CD4-positive, alpha-beta T cell treated with Interleukin-6 for 4 hours (primary cell): ENCODE data around the gene SPRTN.
"Not testable (repeated sequence)": the region's sequence is repeated elsewhere in the genome, so short reads cannot be mapped to it uniquely, and the experiment has no call there.

Experiments
- DNase-seq: peaks from one replicate; pipeline ENCODE4 v3.0.0-alpha.2; 2020; ENCODE audit warnings: mixed read lengths

Gene SPRTN

GRCh38 chr1:231337043-231337471 lies 1.0 kb upstream of the SPRTN start:
- no peak for DNase-seq

GRCh38 chr1:231337472-231338269 lies 422 bp upstream of the SPRTN start, which contains the start of gene EXOC8:
Gene EXOC8, minus strand, starts transcription at chr1:231337852. Its CDS starts 107 bp downstream, at chr1:231337745.
- peak; percentile 96 for DNase-seq

DNA sequence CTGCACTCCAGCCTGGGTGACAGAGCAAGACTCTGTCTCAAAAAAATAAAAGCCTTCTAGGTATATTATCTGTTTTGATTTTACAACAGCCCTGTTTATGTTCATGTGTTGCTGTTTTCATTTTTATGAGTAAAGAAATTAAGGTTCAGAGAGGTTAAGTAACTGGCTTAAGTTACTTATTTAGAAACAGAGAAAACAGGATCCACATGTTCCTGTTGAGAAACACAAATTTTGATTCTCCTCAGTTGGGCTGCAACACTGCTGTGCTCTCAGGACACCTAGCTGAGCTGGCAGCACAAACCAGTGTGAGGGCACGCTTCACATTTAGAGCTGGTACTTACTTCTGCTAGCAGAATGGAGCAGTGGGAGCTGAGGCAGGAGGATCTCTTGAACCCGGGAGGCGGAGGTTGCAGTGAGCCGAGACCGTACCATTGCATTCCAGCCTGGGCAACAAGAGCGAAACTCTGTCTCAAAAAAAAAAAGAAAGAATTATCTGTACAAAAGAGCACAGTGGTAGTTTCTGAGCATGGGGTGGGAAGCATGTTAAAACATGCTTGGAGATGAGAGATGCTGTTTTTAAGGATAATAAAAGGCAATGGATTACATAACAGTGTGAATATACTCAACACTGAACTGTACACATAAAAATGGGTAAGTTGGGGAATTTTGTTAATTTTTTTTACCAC lies 2.4 kb downstream of the SPRTN start:
- no peak for DNase-seq

DNA sequence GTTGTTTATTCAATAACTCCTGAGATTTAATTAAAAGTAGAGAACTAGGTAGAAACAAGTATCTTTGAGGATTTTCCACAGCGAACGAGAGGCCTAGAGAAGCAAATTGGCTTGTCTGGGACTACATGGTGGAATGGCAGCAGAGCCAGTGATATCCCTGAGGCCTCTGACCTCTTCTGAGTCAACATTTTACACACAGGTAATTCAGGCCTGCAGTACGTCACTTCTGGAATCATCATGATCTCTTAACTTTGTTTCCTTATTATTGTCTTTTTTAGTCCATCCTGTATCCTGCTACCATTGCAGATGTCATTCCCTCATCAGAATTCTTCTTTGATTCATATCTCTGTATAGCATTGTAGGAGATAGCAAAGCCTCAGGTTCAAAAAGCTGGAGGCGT lies 9.9 kb downstream of the SPRTN start:
- no peak for DNase-seq

DNA sequence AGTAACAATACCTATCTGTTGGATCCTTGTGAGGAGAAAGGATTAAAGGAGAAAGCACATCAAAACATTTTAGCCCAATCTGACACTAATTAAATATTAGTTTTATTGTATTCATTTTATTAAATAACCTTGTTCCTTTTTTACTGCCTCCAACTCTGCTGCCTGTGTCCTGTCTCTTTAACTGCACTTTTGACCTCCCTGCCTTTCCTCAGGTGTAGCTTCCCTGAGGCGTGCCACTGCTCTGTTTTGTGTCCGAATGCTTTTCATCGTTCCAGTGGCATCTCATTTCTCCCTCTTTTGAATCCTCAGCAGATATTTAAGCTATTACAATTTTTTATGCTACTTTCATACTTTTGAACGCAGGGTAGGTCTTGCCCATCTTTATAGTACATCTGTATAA lies 10.3 kb downstream of the SPRTN start:
- DNase-seq = no peak

GRCh38 chr1:231348856-231349255 lies 10.8 kb downstream of the SPRTN start:
- DNase-seq = not testable (repeated sequence)

DNA sequence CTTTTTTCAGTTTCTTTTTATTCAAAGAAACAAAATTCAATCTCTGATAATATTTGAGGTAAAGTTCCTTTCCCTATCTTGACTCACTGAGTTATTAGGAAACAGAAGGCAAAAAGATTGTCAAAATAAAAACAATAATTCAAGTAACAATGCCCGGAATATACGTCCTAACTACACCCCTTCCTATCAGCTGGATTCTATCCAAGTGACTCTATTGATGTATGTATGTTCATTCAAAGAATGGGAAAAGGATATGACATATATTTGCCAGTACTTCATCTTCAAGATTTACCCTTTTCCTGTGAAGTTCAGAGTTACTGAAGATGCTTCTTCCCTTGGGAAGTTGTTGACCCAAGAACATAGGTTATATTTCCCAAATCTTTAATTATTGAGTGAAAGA lies 13.7 kb downstream of the SPRTN start:
- DNase-seq = no peak

GRCh38 chr1:231353086-231353485 lies 15.0 kb downstream of the SPRTN start:
- DNase-seq = no peak

- no peak for DNase-seq
Measured at GRCh38 chr1:231354330-231355020, 16.4 kb downstream of the SPRTN start.

- DNase-seq = no peak
Measured at GRCh38 chr1:231355171-231355570, 17.1 kb downstream of the SPRTN start.

GRCh38 chr1:231357187-231357772 lies 19.2 kb downstream of the SPRTN start:
- DNase-seq = no peak

DNA sequence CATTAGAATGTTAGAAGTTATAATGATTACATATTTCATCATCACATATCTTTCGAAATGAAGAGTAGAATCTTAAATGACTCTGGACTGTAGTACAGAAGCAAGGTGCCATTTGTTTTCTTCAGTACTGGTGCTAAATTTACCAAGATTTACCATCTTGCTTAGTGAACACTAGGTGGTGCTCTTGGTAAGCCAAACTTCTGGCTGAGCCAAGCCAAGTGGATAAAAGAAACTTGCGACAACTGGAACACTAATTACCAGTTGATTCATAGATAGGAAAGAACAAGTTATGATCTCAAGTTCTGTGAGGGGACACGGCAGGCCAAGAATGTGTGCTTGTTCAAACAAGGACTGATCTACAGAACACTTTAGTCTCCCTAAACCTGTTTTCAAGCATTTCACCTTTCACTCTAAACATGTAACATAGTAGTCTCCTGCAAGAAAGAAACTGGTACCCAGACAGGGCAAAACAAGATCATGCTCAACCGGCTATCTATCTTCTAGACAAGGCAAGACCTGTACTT lies 19.8 kb downstream of the SPRTN start:
- peak; percentile 45 for DNase-seq

- DNase-seq = no peak
Measured at GRCh38 chr1:231359113-231359512, 21.0 kb downstream of the SPRTN start.

GRCh38 chr1:231362325-231362724 lies 24.2 kb downstream of the SPRTN start:
- no peak for DNase-seq

GRCh38 chr1:231363624-231364023 lies 25.5 kb downstream of the SPRTN start:
- DNase-seq = no peak

DNA sequence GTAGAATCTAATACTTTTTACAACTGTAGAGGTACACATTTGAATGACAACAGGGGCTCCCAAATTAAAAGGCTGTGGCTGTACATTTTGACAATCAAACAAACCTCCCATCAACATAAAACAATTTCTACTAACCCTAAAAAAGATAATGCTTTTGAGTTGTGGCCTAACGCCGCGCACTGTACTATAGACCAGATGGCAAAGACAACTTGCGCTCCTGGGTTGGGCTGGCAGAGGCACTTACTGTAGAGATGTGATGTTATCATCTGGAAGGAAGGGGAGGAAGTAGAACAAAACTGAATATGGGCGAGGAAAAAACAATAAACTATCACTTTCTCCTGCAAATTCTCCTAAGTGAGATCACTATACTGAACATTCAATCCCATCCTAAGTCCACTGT lies 26.1 kb downstream of the SPRTN start:
- no peak for DNase-seq

DNA sequence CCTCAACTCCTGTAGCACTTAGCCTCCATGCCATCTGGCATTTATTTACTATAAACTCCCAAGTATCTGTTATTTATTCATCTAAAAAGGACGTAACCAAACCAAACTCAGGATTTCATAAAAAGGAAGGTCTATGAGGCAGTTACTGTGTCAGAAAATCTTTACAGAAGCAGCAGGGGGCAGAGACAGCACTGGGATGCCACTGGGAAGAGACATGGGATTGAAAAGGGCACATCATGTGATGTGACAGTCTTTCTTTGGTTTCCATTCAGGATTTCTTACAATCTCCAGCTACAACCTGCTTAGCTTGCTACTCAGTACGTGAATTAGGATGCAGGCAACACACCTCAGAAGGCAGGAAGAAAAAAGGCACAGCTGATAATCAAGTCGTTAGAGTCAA lies 31.2 kb downstream of the SPRTN start:
- DNase-seq = no peak

DNA sequence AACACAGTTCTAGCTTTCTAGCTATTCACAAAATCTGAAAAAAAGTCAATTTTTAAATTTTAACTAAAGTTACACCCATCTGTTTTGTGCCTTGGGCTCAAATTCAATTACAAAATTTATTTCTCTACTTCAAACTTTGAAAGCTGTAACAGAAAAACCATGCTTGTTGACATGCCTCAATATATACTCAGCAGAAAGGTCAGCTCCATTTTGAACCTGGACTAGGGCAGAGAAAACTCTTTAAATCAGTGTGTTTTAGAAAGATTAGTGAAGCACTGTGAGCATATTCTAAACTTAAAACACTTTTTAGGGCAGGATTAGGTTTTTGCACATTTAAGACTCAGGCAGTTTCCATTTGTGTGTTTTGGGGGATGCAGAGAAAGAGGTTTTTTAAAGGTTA lies 34.4 kb downstream of the SPRTN start:
- DNase-seq = no peak

DNA sequence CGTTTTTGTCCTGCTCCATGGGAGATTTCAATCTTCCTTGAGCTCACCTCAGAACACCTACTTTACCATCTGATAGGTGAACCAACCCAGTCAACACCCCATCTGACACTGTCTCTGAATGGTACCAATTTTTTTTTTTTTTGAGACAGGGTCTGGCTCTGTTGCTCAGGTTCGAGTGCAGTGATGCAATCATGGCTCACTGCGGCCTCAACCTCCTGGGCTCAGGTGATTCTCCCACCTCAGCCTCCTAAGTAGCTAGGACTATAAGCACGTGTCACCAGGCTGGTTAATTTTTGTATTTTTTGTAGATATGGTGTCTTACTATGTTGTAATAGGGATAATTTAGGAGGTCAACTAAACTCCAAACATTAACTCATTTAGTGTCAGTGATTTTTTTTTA lies 36.3 kb downstream of the SPRTN start:
- no peak for DNase-seq

DNA sequence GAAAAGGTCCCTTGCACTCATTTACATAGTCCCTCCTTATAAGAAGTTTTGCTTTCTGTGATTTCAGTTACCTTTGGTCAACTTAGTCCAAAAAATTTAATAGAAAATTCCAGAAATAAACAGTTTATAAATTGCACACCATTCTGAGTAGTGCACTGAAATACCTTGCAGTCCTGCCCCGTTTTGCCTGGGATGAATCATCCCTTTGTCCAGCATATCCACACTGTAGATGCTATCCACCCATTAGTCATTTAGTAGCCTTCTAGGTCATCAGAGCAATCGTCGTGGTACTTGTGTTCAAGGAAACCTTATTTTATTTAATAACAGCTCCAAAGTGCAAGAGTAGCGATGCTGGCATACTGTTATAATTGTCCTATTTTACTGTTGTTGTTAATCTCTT lies 38.0 kb downstream of the SPRTN start:
- no peak for DNase-seq

DNA sequence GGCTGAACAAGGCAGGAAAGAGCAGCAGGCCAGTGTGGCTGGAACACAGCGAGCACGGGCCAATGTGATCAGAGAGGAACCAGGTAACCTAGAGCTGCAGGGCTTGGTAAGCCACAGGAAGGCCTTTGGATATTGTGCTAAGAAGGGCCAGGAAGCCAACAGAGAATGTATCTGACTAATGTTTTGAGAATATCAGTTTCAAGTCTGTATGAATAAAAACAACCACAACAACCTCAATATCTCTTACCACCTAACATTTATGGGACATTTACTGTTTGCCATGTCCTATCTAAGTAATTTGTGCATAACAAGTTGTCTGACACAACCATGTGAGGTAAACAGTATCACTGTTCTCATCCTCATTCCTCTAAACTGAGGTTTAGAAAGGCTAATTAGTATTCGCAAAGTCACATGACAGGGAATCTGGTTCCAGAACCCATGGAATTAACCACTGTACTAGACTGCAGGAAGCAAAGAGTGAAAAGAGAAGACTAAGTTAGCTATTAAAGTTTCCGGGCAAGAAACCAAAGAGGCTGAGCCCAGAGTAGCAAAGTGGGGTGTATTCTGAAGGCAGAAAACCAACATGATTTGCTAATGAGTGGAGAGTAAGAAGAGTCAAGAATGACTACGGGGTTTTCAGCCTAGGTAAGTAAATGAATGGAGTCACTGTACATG lies 38.9 kb downstream of the SPRTN start:
- no peak for DNase-seq

- no peak for DNase-seq
Measured at GRCh38 chr1:231381729-231382128, 43.6 kb downstream of the SPRTN start.

GRCh38 chr1:231382426-231382825 lies 44.3 kb downstream of the SPRTN start:
- no peak for DNase-seq
